ENCODE results near the gene LTC4S.

Gene LTC4S

DNA sequence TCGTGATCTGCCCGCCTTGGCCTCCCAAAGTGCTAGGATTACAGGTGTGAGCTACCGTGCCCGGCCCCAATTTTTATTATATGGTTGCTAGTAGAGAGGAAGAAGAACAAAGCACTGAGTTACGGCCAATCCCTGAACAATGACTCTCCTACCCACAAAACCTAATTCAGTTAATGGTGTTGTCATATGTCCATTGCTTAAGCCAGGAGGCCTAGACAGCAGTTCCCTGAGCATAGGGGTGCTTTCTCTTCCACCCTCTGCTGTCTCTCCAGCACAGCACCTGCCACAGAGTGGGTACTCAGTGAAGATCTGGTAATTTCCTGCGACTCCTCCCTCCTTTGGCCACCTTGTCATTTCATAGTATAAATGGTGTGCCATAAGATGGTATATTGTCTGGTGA lies 21.4 kb upstream of the LTC4S start:
- TF ChIP-seq ZNF70 (CRISPR knock-in tag; IDR thresholded peaks at IDR 0.05) (no peak), OSR1 (CRISPR knock-in tag; IDR thresholded peaks at IDR 0.05) (no peak), TOX (CRISPR knock-in tag; IDR thresholded peaks at IDR 0.05; ENCODE audit: borderline replicate concordance) (no peak), ZNF8 (CRISPR knock-in tag; IDR thresholded peaks at IDR 0.05) (no peak), CSDC2 (CRISPR knock-in tag; IDR thresholded peaks at IDR 0.05) (no peak), ARNTL (CRISPR knock-in tag; IDR thresholded peaks at IDR 0.05; ENCODE audit: borderline replicate concordance, low read depth) (no peak), ESRRG (CRISPR knock-in tag; IDR thresholded peaks at IDR 0.05) (no peak), SNAI2 (CRISPR knock-in tag; IDR thresholded peaks at IDR 0.05) (no peak), ZNF565 (CRISPR knock-in tag; conservative IDR thresholded peaks at IDR 0.05; ENCODE audit: low read depth) (no peak), ZFP30 (CRISPR knock-in tag; IDR thresholded peaks at IDR 0.05) (no peak), GLIS3 (CRISPR knock-in tag; IDR thresholded peaks at IDR 0.05) (no peak), ZC3H10 (CRISPR knock-in tag; IDR thresholded peaks at IDR 0.05) (no peak), BACH2 (CRISPR knock-in tag; IDR thresholded peaks at IDR 0.05; ENCODE audit: borderline replicate concordance) (no peak), PPARA (CRISPR knock-in tag; IDR thresholded peaks at IDR 0.05; ENCODE audit: borderline replicate concordance) (no peak), RARB (CRISPR knock-in tag; IDR thresholded peaks at IDR 0.05) (no peak), ZFP3 (CRISPR knock-in tag; IDR thresholded peaks at IDR 0.05) (no peak), ISL1 (CRISPR knock-in tag; IDR thresholded peaks at IDR 0.05) (no peak)
- TF ChIP-seq, protein P1, sequence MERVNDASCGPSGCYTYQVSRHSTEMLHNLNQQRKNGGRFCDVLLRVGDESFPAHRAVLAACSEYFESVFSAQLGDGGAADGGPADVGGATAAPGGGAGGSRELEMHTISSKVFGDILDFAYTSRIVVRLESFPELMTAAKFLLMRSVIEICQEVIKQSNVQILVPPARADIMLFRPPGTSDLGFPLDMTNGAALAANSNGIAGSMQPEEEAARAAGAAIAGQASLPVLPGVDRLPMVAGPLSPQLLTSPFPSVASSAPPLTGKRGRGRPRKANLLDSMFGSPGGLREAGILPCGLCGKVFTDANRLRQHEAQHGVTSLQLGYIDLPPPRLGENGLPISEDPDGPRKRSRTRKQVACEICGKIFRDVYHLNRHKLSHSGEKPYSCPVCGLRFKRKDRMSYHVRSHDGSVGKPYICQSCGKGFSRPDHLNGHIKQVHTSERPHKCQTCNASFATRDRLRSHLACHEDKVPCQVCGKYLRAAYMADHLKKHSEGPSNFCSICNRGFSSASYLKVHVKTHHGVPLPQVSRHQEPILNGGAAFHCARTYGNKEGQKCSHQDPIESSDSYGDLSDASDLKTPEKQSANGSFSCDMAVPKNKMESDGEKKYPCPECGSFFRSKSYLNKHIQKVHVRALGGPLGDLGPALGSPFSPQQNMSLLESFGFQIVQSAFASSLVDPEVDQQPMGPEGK (CRISPR knock-in tag; IDR thresholded peaks at IDR 0.05; ENCODE audit: borderline replicate concordance): no peak
- TF ChIP-seq, protein P2, sequence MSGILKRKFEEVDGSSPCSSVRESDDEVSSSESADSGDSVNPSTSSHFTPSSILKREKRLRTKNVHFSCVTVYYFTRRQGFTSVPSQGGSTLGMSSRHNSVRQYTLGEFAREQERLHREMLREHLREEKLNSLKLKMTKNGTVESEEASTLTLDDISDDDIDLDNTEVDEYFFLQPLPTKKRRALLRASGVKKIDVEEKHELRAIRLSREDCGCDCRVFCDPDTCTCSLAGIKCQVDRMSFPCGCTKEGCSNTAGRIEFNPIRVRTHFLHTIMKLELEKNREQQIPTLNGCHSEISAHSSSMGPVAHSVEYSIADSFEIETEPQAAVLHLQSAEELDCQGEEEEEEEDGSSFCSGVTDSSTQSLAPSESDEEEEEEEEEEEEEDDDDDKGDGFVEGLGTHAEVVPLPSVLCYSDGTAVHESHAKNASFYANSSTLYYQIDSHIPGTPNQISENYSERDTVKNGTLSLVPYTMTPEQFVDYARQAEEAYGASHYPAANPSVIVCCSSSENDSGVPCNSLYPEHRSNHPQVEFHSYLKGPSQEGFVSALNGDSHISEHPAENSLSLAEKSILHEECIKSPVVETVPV (CRISPR knock-in tag; IDR thresholded peaks at IDR 0.05): no peak
- TF ChIP-seq, protein P3, sequence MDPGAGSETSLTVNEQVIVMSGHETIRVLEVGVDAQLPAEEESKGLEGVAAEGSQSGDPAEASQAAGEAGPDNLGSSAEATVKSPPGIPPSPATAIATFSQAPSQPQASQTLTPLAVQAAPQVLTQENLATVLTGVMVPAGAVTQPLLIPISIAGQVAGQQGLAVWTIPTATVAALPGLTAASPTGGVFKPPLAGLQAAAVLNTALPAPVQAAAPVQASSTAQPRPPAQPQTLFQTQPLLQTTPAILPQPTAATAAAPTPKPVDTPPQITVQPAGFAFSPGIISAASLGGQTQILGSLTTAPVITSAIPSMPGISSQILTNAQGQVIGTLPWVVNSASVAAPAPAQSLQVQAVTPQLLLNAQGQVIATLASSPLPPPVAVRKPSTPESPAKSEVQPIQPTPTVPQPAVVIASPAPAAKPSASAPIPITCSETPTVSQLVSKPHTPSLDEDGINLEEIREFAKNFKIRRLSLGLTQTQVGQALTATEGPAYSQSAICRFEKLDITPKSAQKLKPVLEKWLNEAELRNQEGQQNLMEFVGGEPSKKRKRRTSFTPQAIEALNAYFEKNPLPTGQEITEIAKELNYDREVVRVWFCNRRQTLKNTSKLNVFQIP (CRISPR knock-in tag; IDR thresholded peaks at IDR 0.05; ENCODE audit: borderline replicate concordance, low read depth): no peak
- no peak for ATAC-seq

DNA sequence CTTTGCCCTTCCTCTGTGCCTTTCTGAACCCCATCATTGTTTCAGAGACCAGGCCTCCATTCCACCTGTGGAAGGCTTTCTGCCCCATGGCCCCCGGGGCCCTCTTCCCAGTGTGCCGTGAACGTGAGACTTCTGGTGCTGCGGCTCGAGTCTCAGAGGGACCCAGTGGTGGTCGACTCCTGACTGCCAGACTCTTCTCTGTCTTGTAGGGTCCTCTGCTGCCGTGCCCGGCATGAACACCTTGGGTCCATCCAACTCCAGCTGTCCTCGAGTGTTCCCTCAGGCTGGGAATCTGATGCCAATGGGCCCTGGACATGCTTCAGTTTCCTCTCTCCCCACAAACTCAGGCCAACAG lies 20.1 kb upstream of the LTC4S start:
- TF ChIP-seq ESRRG (CRISPR knock-in tag; IDR thresholded peaks at IDR 0.05) (no peak), TOX (CRISPR knock-in tag; IDR thresholded peaks at IDR 0.05; ENCODE audit: borderline replicate concordance) (no peak), ISL1 (CRISPR knock-in tag; IDR thresholded peaks at IDR 0.05) (no peak), TCF4 (CRISPR knock-in tag; IDR thresholded peaks at IDR 0.05; ENCODE audit: borderline replicate concordance) (no peak), BACH2 (CRISPR knock-in tag; IDR thresholded peaks at IDR 0.05; ENCODE audit: borderline replicate concordance) (no peak), ZC3H10 (CRISPR knock-in tag; IDR thresholded peaks at IDR 0.05) (no peak), ARNTL (CRISPR knock-in tag; IDR thresholded peaks at IDR 0.05; ENCODE audit: borderline replicate concordance, low read depth) (no peak), ZNF8 (CRISPR knock-in tag; IDR thresholded peaks at IDR 0.05) (no peak), PPARA (CRISPR knock-in tag; IDR thresholded peaks at IDR 0.05; ENCODE audit: borderline replicate concordance) (no peak), ZFP3 (CRISPR knock-in tag; IDR thresholded peaks at IDR 0.05) (no peak), OSR1 (CRISPR knock-in tag; IDR thresholded peaks at IDR 0.05) (no peak), ZNF70 (CRISPR knock-in tag; IDR thresholded peaks at IDR 0.05) (no peak), RARB (CRISPR knock-in tag; IDR thresholded peaks at IDR 0.05) (no peak), ZFP30 (CRISPR knock-in tag; IDR thresholded peaks at IDR 0.05) (no peak), GLIS3 (CRISPR knock-in tag; IDR thresholded peaks at IDR 0.05) (no peak)
- TF ChIP-seq, protein P4, sequence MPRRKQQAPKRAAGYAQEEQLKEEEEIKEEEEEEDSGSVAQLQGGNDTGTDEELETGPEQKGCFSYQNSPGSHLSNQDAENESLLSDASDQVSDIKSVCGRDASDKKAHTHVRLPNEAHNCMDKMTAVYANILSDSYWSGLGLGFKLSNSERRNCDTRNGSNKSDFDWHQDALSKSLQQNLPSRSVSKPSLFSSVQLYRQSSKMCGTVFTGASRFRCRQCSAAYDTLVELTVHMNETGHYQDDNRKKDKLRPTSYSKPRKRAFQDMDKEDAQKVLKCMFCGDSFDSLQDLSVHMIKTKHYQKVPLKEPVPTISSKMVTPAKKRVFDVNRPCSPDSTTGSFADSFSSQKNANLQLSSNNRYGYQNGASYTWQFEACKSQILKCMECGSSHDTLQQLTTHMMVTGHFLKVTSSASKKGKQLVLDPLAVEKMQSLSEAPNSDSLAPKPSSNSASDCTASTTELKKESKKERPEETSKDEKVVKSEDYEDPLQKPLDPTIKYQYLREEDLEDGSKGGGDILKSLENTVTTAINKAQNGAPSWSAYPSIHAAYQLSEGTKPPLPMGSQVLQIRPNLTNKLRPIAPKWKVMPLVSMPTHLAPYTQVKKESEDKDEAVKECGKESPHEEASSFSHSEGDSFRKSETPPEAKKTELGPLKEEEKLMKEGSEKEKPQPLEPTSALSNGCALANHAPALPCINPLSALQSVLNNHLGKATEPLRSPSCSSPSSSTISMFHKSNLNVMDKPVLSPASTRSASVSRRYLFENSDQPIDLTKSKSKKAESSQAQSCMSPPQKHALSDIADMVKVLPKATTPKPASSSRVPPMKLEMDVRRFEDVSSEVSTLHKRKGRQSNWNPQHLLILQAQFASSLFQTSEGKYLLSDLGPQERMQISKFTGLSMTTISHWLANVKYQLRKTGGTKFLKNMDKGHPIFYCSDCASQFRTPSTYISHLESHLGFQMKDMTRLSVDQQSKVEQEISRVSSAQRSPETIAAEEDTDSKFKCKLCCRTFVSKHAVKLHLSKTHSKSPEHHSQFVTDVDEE (CRISPR knock-in tag; IDR thresholded peaks at IDR 0.05): no peak
- TF ChIP-seq, protein P1 (CRISPR knock-in tag; IDR thresholded peaks at IDR 0.05; ENCODE audit: borderline replicate concordance): no peak
- TF ChIP-seq, protein P5, sequence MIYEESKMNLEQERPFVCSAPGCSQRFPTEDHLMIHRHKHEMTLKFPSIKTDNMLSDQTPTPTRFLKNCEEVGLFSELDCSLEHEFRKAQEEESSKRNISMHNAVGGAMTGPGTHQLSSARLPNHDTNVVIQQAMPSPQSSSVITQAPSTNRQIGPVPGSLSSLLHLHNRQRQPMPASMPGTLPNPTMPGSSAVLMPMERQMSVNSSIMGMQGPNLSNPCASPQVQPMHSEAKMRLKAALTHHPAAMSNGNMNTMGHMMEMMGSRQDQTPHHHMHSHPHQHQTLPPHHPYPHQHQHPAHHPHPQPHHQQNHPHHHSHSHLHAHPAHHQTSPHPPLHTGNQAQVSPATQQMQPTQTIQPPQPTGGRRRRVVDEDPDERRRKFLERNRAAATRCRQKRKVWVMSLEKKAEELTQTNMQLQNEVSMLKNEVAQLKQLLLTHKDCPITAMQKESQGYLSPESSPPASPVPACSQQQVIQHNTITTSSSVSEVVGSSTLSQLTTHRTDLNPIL (CRISPR knock-in tag; IDR thresholded peaks at IDR 0.05; ENCODE audit: low read depth): no peak
- TF ChIP-seq, protein P3 (CRISPR knock-in tag; IDR thresholded peaks at IDR 0.05; ENCODE audit: borderline replicate concordance, low read depth): no peak
- TF ChIP-seq, protein P2 (CRISPR knock-in tag; IDR thresholded peaks at IDR 0.05): no peak
- ATAC-seq: no peak

Measured in SK-N-SH treated with all-trans-retinoic acid at 6 μM for 48 hours (cell line).